Endometrial microvascular endothelial cells (primary cell): ENCODE measurements around the gene CIAPIN1. TPM values are rescaled to one million over a fixed set of nuclear protein-coding genes. Genes with fewer than 3 reads are reported as not detected.

ENCODE experiments used
- in situ Hi-C: cut with HindIII; loops from 2 replicates; pipeline ENCODE4 v1.10.0; 2017; ENCODE audit warnings: low sequenced_read_pairs, low pct_unique_long_range_greater_than_20kb; ENCODE audit errors: inconsistent ontology term
- total RNA-seq: library from RNA; depleted of rRNA; stranded (reverse); fragments of >200 nt; gene quantifications from one replicate; pipeline ENCODE4 v1.2.3, GENCODE V29; 2015; ENCODE audit errors: inconsistent ontology term

CIAPIN1 gene
- total RNA-seq, 1 donor from 2014 or later: 87.3 TPM

GRCh38 chr16:57477531-57478202 lies 30.5 kb upstream of the CIAPIN1 start:
- in situ Hi-C loops: no loop called here

GRCh38 chr16:57476546-57477410 lies 29.6 kb upstream of the CIAPIN1 start:
- in situ Hi-C loops: no loop called here

GRCh38 chr16:57475711-57476339 lies 28.6 kb upstream of the CIAPIN1 start:
- in situ Hi-C loops: no loop called here

- in situ Hi-C loops: no loop called here
Observed at GRCh38 chr16:57474671-57475661, 27.8 kb upstream of the CIAPIN1 start.

- in situ Hi-C loops: no loop called here
Observed at GRCh38 chr16:57473906-57474305, 26.7 kb upstream of the CIAPIN1 start.

- in situ Hi-C loops: no loop called here
Observed at GRCh38 chr16:57473176-57473840, 26.1 kb upstream of the CIAPIN1 start.

- in situ Hi-C loops: no loop called here
Observed at GRCh38 chr16:57472665-57473060, 25.5 kb upstream of the CIAPIN1 start.

- in situ Hi-C loops: no loop called here
Observed at GRCh38 chr16:57471852-57472664, 24.9 kb upstream of the CIAPIN1 start.

- in situ Hi-C loops: no loop called here
Observed at GRCh38 chr16:57471209-57471608, 24.0 kb upstream of the CIAPIN1 start.

- in situ Hi-C loops: no loop called here
Observed at GRCh38 chr16:57470711-57471110, 23.5 kb upstream of the CIAPIN1 start.

GRCh38 chr16:57469917-57470470 lies 22.8 kb upstream of the CIAPIN1 start:
- in situ Hi-C loops: no loop called here

- in situ Hi-C loops: no loop called here
Observed at GRCh38 chr16:57469046-57469445, 21.9 kb upstream of the CIAPIN1 start.

GRCh38 chr16:57468346-57468745 lies 21.2 kb upstream of the CIAPIN1 start:
- in situ Hi-C loops: no loop called here

GRCh38 chr16:57464523-57464922 lies 17.3 kb upstream of the CIAPIN1 start:
- in situ Hi-C loops: no loop called here

GRCh38 chr16:57462978-57463362 lies 15.8 kb upstream of the CIAPIN1 start:
- in situ Hi-C loops: no loop called here

GRCh38 chr16:57462209-57462977 lies 15.2 kb upstream of the CIAPIN1 start, which contains the start of gene POLR2C:
Gene POLR2C (plus strand): TSS chr16:57462679. CDS start chr16:57462725, 46 bp downstream.
- in situ Hi-C loops: no loop called here
